NCI-H2227 treated with DMSO at 0.1 percent for 48 hours (cell line): ENCODE data around the gene KCNA5.

ENCODE experiments used
- DNase-seq: peaks from one replicate; lab custom pipeline; 2025; lab: John Stamatoyannopoulos, UW

Gene KCNA5

DNA sequence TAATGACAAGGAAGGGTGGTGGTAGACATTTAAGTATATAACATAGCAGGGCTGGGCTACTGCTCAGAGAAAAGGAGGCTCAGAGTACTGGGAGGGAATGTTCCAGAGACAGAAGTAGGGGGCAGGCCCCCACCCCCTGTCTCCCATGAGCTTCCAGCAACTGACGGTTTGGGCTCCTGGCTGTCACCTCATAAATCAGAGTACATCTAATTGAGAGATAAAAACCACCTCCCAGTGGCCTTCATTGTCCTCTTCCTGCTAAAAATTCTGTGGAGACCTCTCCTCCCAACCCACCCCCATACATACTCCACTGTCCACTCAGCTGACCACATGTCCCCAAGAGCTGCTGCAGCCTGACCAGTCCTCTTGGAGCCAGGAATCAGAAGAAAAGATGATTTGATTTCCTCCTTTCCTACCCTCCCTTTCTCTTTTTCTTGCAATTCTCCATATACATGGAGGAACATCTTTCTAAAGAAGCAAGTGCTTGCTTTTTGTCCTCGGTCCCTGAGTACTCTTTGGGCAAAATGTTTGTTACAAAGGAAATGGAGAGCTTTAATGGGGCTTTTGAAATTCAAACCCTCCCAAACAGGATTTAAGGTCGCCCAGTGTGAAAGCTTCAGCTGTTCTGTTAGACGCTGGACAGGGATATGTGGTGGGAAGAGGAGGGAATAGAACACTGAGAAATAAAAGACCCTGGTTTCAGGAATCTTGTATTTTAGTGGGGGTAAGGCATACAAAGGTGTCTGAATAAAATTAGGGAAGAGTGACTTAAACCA is 16.4 kb upstream of the KCNA5 start:
- no peak for DNase-seq

DNA sequence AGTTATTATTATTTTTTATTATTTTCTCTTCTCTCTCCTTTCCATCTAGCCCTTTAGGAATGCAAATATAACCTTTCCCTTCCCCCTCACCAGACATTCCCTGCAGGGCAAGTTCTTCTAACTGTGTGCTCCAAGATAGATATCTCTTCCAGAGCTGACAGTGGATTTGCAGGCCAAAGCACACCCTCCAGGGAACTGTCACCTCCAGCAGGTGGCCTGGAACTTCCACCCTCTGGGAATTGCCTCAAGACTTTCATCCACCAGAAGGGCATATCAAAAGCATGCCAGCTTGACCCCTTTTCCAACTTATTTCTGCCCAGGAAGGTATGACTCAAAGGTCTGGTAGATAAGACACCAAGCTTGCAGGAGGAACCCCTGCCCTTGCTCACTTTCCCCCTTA is 13.6 kb upstream of the KCNA5 start:
- DNase-seq = no peak

DNA sequence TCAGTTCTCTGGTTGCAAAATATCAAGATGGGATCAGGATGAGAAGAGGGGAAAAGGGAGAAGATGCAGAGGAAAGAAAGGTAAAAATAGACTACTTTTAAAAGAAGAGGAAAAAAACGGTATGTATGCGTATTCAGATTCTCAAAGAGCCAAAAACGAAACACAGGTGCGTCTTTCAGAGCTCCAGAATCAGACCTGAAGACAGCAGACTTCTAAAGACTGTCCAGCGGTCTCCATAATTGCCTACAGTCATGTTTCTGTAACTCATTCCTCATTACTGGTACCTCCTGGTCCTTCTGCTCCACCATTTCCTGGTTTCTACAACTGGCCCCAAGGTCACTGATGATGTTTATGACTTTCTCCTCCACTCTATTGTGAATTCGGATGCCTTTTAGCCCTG is 12.4 kb upstream of the KCNA5 start:
- no peak for DNase-seq

DNA sequence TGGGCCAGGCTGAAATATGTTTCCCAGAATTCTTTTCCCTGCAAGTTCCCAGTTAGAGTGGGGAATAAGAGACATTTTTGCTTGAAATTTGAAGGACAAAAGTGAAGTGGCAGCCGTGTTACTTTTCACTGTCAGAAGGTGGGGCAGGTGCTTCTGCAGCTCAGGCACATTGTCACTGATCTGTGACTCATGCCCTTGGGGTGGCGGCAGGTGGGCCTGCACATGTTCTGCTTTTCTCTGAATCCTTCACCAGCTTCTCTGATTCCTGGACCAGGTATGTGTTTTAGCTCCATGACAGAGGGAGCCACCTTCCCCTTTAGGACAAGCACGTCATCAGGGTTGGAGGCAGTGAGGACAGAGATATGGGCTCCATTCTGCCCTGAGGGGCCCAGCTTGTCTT is 11.7 kb upstream of the KCNA5 start:
- DNase-seq = no peak

DNA sequence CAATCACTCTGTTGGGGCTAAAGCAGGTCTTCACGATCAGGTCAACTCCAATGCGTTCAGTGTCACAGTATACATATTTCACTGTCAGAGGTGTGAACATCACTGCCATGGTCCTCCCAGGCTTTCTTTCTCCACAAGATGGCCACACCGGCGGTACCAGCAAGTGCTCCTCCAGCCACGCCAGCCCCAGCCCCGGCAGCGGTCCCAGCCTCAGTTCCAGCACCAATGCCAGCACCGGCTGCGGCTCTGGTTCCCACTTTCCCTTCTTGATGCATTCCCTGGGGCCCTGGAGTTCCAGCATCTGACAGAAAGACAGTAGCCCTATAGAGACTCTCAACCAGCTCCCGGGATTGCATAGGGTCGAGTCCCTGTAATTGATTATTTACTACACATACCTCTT is 10.9 kb upstream of the KCNA5 start:
- DNase-seq = no peak

DNA sequence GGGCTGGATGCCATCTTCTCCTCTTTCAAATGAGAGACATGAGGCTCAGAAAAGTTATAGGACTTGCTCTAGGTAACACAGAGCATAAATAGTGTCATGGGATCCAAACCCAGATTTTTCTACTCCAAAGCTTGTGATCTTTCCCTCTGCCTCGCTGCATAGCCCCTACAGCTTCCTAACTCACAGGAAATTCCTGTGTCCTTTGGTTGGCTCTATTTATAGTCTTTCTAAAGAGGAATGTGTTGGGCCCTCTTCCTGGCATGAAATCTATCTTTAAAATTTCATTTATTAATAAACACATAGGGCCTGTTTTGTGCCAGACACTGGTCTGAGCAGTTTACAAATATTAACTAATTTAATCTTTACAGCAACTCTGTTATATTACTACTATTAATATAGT is 9.8 kb upstream of the KCNA5 start:
- DNase-seq = no peak

DNA sequence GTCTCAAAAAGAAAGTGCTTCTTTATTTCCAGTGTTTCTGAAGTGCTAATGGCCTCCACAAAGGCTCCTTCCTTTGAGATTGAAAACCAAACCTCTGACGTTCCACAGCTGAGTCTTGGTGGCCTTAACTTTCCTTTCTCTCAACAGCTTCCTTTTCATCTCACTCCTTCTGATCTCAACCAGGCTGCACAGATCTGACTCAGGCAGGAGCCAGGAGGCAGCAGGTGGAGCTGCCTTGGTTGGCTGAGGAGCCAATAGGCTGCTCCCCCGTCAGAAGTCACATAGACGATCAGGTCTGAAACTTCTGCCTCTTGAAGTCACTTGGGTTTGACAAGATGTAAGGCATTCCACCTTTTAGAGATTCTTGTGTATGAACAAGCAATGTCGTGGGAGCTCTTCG is 9.1 kb upstream of the KCNA5 start:
- DNase-seq = no peak

DNA sequence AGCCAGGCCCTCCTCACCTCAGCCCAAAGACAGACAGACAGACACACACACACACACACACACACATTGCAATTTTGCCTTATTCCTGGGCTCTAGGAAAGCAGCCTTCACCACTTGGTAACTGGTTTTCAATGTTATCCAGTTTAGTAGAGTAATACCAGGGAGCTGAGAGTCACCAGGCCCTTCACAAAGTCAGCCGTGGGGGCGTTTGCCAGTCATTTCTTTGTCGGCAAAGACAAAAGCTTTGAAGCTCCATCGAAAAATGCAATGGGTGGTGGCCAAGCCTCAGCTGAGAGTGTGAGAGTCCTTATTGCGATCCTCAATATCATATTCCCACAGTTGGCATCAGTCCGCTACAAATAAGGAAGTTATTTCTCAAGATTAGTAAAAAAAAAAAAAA is 8.1 kb upstream of the KCNA5 start:
- DNase-seq = no peak

DNA sequence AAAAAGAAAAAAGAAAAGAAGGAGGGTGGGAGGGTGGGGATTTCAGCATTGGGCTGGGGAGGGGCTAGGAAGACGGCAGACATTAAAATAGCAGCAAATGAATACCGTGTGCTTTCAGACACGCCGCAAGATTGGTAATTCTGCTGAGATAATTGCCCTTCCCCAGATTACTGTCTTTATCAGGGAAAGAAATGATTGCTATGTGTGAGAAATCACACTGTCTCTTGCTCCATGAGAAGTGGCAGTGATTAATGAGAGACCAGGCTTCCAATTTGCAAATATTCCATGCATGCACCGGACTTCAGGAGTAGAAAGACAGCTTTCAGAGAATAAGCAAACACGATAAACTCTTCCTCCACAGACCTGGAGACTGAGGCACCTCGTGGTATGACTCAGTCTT is 7.6 kb upstream of the KCNA5 start:
- DNase-seq = peak; percentile 72

DNA sequence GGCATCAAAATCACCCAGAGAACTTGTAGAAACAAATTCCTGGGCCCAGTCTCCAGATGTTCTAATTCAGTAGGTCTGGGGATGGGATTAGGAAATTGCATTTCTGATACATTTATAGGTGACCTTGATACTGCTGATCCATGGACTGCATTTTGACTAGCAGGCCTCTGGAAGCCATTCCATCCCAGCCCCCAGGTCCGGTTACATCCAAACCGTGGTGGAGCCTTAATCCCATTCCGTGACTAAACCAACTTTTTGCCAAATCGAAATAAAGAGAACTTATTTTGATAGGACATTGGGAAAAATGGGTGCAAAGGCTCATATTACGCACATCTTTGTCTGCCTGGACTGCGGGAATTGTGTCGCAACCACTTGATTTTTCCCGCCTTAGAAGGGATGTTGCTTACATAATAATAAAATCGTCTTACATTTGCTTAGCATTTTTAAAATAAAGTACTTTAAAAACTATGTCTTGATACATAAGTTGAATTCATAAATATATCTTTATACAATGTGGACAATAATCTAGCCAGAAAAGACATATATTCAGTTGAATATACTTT is 5.8 kb upstream of the KCNA5 start:
- DNase-seq = no peak

DNA sequence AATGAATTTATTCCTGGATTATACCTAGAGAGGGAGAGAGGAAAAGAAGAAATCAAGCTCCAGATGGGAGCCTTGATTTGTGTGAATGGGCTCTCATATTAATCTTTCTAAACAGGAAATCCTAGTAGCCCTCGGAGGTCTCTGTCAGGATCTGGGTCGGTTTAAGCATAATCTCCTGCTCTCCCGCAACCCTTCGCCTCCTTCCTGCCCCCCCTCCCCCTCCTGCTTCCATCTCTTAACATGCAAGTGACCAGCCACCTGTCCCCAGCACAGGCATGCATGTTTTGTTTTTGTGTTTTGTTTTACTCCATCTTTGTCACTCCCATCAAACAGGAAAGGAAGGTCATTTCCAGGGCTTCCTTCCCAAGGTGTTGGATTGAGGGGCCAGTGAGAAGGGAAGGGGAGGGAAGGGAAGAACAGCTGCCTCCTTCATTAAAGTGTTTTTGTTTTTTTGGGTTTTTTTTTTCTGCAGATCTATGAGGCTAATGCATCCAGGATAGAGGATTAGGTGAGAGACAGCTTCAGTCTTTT is 4.8 kb upstream of the KCNA5 start:
- no peak for DNase-seq

DNA sequence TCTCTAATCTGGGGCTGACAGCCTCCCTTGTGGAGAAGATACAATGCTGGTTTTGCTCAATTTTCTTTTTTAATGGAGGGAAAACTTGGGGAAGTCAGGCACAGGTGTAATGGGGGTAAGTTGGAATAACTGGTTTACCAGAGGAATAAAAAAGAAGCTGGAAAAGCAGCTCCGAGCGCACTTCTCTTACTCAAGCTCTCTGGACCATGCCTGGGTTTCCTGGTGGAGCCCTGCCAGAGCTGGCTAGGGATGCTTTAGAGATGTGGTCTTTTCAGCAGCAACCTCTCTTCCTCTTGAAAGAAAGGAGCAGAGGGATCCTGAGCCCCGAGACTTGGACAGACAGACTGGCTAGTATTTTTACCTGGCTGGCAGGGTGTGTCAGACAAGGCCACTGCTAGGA is 3.9 kb upstream of the KCNA5 start:
- no peak for DNase-seq

DNA sequence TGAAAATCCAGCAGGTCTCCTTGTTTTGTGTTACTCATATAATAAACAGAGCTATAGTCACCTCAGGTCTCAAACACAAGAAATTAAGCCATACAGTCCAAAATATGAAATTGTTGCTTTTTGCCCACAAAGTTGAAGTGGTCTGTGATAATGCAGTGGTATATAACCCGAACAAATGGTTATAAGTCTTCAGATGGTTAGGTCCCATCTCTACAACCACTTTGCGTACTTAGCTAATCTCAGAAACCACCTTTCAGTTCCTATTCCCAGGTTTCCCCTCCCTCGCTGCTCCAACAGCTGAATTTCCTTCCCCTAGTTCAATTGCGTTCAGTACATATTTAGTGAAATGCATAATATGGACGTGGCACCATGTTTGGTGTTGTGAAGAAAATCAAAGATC is 3.3 kb upstream of the KCNA5 start:
- DNase-seq = no peak

DNA sequence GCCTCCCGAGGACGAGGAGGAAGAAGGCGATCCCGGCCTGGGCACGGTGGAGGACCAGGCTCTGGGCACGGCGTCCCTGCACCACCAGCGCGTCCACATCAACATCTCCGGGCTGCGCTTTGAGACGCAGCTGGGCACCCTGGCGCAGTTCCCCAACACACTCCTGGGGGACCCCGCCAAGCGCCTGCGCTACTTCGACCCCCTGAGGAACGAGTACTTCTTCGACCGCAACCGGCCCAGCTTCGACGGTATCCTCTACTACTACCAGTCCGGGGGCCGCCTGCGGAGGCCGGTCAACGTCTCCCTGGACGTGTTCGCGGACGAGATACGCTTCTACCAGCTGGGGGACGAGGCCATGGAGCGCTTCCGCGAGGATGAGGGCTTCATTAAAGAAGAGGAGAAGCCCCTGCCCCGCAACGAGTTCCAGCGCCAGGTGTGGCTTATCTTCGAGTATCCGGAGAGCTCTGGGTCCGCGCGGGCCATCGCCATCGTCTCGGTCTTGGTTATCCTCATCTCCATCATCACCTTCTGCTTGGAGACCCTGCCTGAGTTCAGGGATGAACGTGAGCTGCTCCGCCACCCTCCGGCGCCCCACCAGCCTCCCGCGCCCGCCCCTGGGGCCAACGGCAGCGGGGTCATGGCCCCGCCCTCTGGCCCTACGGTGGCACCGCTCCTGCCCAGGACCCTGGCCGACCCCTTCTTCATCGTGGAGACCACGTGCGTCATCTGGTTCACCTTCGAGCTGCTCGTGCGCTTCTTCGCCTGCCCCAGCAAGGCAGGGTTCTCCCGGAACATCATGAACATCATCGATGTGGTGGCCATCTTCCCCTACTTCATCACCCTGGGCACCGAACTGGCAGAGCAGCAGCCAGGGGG is 979 bp downstream of the KCNA5 start:
- DNase-seq = no peak

DNA sequence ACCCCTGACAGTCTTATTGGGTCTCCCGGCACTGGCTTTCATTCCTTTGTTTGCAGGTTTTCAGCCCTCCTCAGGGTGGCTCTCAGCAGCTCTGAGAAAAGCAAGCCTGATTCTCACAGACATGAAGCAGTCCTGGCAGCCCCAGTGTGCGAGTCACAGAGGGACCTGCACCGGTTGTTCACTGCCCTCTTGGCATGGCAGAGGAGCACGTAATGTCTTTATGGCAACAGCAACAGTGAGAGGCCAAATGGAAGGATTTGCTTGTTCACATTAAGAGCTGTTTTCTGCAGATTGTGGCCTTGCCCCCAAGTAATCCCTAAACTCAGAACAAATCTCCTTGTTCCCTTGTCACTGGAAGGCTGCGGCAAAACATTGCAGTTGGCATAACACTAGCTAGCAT is 3.4 kb downstream of the KCNA5 start:
- no peak for DNase-seq

DNA sequence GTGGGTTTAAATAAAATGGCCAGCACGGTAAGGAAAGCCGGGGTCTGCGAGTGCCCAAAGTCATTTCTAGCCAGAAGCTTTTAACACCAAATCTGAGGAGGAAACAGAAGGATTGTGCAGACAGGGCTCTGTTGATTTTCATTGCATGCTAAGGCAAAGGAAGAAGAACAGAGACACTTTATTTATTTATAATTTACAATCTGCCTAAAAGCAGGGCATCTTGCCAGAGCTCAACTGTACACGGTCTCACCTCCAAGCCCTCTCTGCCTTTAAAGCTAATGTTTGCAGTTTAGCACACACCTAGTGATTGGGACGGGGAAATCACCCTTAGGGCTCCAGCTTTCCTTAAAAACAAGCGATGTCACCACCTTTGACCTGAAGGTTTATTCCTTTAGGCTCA is 4.0 kb downstream of the KCNA5 start:
- DNase-seq = no peak

DNA sequence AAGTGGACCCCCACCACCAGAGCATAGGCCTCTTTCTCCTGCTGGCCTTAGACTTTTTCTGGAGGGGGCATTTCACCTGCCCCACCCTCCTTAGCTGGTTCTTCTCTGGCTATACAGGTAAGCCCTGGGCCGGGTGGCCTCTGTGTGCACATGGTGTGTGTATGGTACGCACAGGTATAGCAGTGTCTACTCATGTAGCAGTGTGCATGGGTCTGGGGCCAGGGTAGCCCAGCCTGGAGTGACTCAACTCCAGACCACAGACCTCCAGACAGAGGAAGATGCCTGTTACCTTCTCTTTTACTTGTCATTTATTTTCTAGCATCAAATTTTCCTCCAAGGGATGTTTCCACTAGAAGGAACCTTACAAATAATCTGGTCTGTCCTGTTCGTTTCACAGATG is 6.9 kb downstream of the KCNA5 start:
- DNase-seq = no peak

DNA sequence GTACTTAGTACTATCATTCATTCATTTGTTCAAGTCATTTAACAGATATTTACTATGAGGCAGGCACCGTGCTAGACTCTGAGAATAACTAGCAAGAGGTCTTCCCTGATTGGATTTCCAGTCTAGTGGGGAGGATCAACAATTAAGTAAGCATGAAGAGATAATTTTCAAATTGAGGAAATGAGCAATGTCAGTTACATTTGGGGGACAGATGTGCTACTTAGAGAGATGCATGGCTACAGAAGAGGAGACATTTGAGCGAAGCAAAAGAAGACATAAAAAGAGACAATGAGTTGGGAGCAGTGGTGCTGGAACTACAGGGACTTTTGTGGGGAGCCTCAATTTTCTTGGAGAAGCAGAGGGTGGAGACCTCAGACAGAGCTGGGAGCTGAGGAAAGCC is 7.7 kb downstream of the KCNA5 start:
- DNase-seq = no peak

DNA sequence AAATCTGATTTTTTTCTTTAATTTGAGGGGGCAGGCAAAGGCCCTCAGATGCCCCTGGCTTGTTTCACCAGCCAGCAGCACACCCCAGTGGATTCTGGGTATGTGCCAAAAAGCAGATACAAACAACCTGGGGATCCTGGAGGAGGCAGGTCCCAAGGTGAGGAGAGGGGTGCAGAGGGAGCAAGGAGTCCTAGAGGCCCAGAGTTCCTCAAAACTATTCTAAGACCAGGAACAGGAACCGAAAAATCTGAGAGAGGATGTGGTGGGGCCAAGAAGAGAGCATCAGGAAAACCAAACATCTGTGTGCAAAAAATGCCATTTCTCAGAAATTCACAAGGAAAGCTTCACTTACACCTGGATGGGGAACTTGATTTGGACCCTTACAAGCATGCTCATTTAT is 8.2 kb downstream of the KCNA5 start:
- no peak for DNase-seq

DNA sequence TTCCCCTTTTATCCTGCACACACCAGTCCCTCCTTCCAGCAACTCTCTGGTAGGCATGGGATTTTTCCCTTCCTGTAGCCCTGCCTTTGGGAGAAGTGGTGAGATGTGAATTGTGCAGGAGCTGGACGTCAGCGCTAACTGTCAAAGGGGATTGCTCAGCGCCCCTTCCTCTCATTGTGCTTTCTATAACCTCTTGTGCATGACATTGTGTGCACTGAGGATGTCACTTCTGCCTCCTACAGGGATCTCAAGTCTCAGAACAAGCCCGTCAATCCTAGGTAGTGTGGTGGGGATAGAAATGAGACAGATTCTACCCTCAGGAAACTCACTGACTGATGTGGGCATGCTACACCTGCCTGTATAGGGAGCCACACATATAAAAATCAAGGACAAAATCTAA is 8.7 kb downstream of the KCNA5 start:
- DNase-seq = no peak

DNA sequence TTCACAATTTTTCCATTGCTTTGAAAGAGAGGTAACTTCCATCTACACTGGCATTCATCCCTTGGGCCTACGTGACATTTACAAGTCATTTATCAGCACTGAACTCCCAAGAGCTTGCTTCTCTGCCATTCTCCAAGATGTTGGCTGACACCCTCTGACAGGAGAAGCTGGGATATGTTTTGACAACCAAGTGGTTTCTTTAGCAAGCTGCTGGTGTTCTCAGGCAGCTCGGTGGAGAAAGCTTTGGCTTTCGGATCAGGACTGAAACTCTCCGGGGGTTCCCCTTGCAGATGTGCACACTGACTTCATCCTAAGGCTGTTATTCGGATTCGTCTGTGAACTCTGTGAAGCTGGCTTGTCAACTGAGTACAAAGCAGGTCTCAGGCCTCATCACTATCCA is 15.7 kb downstream of the KCNA5 start:
- no peak for DNase-seq

DNA sequence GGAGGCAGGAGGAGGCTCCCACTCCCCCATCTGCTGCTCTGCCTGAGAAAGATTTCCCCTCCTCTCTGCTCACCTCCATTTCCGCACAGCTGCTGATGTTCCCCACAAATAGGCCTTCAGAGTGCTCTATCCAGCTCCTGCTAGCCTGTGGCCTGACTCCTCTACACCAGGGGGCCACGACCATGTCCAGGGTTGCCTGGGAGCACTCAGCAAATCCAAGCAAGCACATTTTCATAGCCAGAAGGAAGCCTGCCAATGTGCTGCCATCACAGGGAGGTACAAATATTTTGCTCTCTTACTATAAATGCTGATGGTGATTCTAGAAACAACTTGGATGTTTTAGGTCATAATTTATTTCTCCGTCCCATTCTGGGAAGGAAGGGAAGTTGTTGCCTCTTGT is 17.3 kb downstream of the KCNA5 start:
- no peak for DNase-seq

DNA sequence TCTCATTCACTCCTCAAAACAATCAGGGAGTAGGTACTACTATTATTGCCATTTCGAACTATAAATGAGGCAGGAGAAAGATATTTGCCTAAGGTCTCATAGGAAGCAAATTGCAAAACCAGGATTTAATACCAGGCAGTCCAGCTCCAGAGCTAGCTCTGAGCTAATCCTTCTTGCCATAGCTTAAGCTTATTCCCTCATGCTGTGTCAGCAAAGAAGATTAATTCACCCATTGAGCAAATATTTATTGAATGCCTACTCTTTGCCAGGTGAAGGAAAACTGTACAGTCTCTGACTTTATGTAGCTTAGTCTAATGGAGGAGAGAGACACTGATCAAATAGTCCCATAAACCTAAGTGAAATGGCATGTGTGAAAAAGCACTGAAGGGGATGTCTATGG is 19.5 kb downstream of the KCNA5 start:
- DNase-seq = no peak
